ENCODE data around the gene DDC.
"Not testable (repeated sequence)": the region's sequence is repeated elsewhere in the genome, so short reads cannot be mapped to it uniquely, and the experiment has no call there.

The DDC gene

DNA sequence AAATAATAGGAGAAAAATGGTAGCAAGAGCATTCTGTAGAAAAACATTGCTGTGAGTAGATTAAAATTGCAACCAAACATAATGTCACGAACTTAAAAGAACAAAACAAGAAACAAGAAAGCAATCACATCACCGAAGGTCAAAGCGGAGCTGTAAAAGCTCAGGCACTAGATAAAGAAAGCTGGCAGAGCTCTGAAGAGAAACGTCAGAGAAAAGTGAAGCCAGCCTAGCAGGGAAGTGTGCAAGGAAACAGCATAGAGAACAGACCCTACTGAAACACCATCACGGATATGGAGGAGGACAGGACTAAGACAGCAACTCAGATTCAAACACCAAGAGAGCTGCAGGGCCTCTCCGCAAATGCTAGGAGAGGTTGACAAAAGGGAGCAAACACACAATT is 22.5 kb upstream of the DDC start:
- no peak for DNase-seq

DNA sequence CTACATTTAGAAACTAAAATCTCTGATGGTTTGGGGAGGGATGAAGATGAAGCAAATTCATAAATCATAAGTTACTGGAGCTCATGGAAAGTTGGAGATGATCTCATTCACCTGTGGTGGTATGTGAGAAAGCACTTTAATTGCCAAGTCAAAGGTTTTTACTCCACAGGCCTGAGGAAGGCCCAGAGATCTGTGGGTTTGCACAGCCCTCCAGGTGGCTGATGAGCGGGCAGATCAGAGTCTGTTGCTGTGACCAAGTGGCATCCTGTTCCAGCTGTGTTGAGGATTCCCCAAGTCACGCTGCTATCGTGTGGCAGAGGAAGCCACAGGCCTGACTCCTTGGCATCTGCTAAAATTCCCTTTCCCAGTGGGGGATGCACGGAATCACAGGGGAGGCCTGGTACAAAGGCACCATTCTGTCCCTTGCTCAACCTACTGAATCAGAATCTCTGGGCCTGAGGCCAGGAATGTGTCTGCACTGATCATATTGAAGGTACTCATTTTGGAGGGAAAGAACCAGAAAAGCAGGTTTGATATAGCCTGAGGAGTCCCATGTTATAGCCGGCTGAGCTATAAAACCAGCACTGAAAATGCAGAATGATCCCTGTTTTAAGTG is 19.7 kb upstream of the DDC start:
- no peak for DNase-seq

DNA sequence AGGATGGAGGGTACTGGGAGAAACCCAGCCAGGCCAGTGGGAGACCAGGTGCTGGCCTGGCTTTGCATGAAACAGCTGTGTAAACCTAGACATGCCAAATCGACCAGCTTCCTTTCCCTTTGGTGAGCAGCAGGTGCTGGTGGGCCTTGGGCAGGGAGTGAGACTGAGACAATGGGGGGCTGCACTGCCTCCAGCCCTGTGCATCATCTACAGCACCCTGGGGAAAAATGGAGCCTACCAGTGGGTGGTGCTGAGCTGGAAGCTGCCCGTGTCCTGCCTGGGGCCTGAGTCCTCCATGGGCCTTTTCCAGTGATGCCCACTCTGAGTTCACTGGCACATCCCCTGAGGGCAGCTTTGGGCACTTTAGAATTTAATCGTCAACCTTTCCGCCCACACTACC is 19.2 kb upstream of the DDC start:
- no peak for DNase-seq

DNA sequence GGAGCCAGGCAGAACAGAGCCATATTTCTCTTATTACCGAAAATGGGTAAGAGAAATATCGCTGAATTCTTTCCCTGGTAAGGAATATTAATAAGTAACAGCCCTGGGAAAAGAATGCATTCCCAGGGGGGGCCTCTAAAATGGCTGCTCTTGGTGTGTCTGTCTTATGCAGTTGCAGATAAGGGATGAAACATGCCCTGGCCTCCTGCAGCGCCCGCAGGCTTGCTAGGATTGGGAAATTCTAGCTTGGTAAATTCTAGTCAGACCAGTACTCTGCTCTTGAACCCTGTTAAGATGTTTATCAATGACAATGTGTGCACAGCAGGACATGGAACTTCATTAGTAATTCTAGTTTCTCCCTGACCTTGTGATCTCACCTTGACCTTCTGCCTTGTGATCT is 18.1 kb upstream of the DDC start:
- DNase-seq: not testable (repeated sequence)

DNA sequence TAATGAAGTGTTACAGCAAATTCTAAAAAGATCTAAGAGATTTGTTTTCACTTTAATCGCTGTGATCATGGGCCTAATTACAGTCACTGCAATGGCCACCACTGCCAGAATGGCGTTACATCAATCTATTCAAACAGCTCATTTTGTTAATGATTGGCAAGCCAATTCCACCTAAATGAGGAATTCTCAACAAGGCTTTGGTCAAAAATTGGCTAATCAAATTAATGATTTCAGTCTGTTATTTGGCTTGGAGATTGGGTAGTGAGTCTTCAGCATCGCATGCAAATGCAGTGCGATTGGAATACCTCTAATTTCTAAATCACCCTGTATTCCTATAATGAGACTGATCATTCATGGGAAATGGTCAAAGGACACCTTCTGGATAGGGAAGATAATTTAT is 17.1 kb upstream of the DDC start:
- DNase-seq: not testable (repeated sequence)

DNA sequence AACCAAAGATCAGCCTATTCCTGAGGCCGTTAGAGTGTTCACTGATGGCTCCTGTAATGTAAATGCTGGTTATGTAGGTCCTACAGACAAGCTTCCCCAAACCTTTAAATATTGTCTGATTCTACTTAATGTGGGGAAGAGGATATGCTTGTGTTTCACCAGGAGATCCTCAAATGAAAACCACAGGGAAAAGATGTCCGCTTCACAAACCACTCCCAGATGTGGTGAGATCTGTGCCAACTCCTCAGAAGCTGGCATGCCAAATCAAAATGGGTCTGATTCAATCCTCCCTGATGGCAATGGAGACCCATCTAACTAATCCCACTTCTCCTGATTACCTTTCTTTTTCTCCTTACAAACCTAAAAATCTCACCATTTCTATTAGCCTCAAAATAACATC is 15.5 kb upstream of the DDC start:
- DNase-seq: not testable (repeated sequence)

DNA sequence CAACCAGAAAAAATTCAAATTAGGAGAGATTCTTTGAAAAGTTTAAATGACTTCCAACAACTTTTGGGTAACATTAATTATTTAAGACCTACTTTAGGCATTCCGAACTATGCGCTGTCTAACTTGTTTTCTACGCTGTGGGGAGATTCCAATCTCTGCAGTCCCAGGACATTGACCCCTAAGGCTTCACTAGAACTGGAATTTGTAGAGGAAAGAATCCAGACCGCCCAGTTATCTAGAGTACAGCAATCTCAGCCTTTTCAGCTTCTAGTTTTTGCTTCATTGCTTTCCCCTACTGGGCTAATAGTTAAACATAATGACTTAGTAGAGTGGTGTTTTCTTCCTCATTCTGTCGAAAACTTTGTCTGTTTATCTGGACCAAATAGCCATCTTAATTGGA is 14.9 kb upstream of the DDC start:
- DNase-seq: no peak

DNA sequence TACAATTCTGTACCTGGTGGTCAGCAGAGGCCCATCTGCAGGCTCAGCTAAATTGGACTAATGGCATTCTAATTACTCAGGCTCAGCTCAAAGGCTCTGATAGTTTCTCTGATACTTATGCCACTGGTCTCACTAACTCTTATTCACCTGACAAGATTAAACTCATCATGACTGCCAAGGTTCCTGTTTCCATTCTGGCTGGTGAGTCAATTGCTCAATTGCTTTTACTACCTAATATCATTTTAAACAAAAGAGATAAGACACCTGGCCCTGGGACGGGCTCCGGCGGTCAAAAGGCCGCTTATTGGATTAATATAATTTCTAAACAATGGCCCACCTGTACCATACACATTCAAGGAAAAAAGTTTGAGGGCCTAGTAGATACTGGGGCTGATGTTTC is 12.9 kb upstream of the DDC start:
- DNase-seq: not testable (repeated sequence)

DNA sequence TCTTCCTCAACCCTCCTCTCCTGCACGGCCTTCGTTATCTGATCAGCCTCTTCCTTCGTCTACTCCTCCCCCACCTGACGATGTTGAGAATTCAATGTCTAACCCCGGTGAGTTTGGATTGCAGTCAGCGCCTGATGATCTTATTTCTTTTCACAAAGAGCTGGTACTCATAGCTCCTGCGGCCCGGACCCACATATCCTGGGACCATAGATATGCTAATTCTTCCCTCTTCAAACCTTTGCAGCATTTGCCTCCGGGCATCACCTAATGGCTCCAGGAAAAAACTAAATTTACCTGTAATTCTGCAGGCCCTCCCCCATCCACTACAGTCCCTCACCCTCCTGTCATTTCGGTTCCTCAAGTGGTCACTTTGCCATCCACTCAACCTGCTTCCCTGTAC is 12.4 kb upstream of the DDC start:
- DNase-seq: no peak

DNA sequence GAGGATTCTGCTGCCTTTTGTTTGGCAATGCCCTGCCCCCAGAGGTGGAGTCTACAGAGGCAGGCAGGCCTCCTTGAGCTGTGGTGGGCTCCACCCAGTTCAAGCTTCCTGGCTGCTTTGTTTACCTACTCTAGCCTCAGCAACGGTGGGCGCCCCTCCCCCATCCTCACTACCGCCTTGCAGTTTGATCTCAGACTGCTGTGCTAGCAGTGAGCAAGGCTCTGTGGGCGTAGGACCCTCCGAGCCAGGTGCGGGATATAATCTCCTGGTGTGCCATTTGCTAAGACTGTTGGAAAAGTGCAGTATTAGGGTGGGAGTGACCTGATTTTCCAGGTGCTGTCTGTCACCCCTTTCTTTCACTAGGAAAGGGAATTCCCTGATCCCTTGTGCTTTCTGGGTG is 11.2 kb upstream of the DDC start:
- DNase-seq: not testable (repeated sequence)

DNA sequence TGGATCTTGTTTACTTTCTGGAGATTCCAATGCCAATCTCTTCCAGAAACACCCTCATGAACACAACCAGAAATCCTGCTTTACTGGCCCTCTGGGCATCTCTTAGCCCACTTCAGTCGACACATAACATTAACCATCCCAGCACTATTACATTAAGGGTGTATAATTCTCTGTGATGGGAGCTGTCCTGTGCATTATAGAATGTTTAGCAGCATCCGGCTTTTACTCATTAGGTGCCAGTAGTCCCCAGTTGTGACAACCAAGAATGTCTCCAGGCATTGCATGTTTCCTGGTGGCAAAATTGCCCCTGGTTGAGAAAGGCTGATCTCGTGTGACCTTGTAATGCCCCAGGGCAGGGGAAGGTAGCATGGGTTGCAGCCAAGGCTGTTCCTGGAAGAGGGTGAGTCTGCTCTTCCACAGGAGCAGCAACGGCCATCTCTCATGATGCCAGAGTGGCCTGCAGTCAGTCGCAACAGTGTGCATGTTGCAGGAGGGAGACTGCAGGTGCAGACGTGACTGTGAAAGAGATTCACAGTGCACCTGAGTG is 2.6 kb upstream of the DDC start:
- no peak for DNase-seq

DNA sequence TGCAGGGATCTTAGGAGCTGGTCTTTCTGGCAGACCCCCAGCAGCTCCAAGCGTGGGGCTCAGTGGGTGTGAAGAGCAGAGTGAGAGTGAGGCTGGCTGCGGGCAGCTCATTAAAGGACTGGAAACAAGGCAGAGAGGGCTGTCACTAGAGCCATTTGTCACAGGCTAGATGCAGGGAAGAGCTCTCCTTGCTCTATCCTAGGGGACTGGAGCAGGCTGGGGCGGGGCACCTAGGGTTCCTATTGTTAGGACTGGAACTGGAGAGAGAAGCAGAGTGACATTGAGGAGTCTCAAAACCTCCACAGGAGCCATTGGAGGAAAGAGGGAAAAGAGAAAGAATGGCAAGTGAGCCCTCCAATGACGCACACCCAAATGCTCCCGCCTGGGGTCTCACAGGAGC is 772 bp upstream of the DDC start:
- DNase-seq: no peak

DNA sequence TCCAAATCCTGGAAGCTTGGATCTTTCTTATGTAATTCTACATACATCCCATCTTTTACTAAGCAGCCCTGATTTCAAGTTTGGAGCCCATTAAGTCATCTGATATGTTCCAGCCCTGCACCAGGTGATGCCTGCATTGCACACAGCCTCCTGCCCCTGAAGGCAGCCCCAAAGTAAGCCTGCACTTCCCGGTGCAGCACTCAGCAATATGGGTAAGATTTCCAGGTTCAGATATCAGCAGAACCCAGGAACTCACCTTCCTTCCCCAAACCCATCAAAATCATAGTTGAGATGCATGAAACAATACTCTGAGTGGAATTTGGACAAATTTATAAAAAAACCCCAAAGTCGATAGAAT is 333 bp upstream of the DDC start:
- no peak for DNase-seq

DNA sequence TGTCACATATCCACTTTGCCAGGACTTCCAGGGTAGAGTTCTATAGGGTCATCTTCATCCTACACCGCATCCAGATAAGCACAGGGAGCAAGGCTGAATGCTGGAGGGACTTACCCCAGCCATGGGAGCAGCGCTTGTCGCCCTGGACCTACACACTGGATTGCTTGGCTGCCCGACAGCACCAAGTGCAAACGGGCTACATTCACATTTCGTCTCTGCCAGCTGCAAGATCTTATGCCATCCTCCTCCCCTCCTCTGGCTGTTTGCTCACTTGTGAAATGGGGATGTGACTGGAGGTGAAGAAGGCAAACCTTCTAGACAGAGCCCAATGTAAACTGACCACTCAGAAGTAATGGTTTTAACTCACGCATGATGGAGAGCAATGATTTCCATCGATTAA is 1.0 kb downstream of the DDC start:
- DNase-seq: no peak

DNA sequence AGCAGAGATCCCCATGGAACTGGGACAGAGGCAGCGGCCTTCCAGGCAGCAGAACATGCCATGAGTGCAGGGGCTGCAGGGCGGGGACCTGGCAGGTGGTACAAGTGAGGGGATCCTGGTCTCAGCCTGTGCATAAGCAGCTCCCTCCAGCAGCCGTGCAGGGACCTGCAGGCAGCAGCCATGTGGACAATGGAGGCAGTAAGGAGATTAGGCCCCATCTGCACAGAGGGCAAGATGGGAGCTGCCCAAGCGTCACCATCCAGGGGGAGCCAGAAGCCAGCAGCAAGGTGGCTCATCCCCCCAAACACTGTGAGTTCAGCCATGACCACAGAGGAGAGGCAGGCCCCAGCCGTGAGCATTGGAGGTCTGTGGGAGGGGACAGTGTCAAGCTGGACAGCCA is 3.1 kb downstream of the DDC start:
- DNase-seq: no peak

DNA sequence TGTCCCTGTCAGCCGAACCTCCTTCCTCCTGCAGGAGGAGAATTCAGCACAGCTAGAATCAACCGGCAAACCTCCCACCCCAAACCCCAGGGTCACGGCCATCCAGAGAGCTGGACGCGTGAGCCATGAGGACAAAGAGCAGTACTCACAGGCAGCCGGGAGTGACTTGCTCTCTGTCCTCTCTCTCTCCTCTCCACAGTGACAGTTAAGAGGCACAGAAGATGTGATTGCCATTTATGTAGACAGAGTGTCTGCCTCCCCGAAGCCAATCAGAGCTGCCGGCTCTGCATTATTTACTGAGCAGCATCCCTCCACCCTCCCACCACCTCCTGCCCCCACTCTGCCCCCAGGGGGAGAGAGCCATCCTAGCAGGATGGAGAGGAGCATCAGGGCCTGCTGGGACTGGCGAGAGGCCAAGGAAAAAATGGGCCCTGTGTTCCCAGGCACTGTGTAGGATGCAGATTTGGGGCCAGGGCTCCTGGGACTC is 4.3 kb downstream of the DDC start:
- DNase-seq: no peak

DNA sequence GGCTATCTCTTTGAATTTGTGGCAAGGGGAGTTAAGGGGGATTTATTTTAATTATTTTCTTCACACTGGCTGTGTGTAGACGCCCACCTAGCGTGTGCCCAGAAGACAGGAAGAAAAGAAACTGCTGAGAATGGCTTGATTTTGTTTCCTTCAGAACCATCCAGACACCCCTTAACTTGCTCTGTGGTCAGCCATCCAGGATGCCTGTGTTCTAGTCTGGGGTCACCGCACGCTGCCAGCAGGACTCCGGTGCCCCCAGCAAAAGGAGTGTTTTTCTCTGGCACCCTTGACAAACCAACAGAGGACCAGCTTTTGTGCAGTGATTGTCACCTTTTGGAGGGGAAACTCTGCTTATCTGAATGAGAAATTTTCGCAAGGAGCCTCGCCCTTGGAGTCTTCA is 5.3 kb downstream of the DDC start:
- no peak for DNase-seq

DNA sequence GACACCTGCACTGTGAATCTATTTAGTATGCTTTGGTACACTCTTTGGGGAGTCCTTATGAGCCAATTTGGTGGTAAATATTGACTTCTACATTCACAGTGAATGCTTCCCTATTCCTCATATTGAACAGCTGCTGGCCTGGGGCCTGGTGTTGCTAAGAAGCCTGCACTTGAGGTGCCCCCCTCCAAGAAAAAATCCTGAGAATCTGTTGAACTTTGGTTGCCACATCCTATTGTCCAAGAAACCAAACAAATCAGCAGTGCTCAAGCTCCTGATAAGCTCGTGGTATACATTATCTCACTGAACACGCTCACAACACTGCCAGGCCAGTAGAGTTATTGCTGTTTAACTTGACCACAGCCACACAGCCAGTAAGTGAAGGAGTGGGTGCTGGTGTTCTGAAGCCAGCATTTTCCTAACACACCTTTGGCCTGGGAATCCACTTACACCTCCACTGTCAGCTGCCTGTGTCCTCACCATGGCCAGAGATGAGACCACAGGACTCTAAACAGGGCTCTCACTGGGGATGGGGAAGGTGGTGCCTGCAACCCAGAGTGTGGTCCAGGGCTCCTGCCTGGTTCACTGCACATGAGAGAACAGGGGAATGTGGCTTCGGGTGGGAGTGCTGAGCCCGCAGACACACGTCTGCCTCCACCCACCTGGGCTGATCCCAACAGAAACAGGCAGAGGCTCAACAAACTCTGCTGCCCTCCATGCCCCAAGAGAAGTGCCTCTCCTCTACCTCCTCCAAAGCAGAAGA is 6.7 kb downstream of the DDC start:
- DNase-seq: peak; percentile 68

DNA sequence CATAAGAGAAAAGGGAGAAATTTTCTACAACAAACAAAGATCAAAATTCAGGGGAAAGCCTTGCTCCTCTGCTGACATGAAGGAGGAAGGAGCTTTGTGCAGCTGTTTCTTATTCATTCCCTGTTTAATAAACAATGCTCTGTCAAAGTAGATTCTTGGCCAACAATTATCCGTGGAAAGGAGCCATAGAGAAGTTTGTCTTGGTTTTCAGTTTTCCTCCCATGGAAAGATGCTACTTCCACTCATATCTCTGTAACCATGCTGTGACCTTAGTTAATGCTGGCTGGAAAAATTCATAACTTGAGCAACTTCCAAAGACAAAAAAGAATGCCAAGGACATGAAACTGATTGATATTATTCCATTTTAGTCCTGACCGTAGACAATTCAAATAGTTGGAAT is 8.1 kb downstream of the DDC start:
- DNase-seq: no peak

DNA sequence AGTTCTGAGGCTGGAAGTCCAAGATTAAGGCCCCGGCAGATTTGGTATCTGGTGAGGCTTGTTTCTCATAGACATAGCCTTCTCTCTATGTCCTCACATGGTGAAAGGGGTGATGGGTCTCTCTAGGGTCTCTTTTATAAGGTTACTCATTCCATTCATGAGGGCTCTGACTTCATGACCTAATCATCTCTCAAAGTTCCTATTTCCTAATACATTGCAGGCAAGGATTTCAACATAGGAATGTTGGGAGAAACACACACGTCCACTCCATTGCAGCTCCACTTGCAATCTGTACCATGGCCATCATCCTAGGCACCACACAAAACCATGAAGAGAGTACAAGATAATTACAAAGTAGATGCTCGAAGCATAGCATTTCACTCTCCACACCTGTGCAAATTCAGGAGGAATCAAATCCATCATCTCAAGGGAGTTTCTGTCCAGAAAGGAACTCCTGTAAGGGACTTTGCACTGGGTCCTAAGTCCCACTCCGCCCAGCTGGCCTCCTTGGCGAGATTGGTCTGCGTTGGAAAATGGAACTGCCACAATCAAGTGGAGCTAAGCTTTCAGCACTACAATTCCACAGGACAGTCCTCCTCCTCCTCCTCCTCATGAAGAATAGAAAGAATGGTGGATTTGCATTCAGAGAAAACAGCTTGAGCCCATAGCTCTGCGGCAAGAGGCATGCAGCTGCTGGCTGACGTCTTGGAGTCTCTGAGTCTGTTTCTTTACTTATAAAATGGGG is 8.8 kb downstream of the DDC start:
- no peak for DNase-seq

DNA sequence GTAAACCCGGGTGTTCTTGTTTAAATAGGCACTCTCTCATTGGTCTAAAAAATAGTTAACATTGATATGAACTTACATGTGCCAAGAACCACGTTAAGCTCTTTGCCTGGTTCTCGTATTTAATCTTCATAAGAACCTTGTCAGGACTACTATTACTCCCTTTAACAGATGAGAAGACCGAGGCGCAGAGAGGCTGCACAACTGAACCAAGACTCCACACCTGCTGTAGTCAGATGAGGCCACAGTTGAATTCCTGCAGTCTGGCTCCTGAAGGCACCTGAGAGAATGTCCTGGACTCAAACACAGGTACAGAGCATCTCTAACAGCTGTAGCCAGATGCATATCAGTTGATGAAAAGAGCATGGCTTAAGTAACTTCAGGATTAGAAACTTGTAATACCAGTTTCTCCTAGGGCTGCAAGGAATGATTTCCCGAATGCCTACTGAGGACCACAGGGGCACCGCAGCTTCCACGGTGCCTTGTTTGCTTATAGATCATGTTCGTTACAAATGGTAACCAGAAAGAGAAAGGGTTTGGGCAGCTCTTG is 9.5 kb downstream of the DDC start:
- no peak for DNase-seq

DNA sequence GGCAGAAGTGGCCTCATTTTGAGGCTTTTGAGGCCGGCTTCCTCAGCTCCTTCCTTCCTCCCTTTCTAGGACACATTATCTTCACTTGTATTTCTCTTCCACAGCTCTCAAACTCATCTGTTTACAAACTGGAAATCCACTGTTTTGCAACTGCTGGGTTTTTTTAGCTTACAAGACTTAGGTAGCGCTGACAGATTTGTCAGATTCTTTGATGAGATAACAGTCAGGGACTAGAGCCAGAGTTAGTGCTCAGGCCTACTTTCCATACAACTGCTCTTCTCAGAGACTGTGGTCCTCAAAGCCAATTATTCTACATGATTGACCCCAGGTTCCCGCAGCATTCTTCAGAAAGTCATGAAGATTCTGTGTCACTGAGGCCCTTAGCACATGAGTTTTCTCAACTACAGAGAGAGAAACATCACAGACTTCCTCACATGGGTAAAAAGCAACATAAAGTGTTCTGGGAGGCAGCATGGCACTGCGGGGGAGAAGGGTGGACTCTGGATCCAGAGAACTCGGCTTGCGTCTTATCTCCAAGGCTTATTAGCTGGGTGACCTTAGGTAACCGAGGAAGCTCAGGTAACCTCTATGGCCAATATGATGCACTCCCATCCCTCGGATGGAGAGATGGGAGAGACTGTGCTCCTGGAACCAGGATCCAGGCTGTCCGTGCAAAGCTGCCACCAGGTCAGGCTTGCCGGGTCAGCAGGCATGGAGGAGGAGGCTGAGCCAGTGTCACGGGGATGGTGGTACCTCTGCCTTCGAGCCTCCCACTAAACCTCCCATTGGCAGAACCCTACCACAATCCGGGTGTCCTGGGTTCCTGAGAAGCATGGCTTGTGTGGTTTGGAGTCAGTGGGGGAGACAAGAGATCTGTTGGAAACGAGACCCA is 10.5 kb downstream of the DDC start:
- no peak for DNase-seq

DNA sequence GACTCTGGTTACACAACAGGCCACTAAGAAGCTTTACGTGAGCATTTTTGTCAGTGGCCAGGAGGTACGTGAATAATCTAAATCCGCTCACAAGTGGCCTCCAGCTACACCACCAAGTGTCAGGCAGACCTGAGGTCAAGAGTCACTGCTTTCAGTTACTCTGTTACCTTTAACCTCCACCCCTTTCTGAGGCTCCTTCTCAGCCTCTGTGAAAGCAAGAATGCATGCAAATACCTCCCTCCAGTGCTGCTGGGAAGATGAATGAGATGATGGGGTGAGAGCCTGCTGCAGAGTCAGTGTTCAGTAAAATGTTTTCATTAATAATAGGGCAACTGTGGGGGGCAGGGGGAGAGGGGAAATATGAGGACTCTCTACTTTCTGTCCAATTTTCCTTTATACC is 11.2 kb downstream of the DDC start:
- DNase-seq: no peak

Measured in hematopoietic multipotent progenitor cell treated with erythropoietin and hydrocortisone succinate and interleukin-3 and kit ligand, for 6 days (in vitro differentiated cells).